HG02763 (cell line): ENCODE measurements around the gene TTLL8.

Experiments used
- ATAC-seq: cut with Tn5 transposase; IDR thresholded peaks from one replicate; pipeline ENCODE4 v1.9.1; 2021; ENCODE audit warnings: mild to moderate bottlenecking, moderate library complexity; ENCODE audit not compliant: unreplicated experiment

The TTLL8 gene

DNA sequence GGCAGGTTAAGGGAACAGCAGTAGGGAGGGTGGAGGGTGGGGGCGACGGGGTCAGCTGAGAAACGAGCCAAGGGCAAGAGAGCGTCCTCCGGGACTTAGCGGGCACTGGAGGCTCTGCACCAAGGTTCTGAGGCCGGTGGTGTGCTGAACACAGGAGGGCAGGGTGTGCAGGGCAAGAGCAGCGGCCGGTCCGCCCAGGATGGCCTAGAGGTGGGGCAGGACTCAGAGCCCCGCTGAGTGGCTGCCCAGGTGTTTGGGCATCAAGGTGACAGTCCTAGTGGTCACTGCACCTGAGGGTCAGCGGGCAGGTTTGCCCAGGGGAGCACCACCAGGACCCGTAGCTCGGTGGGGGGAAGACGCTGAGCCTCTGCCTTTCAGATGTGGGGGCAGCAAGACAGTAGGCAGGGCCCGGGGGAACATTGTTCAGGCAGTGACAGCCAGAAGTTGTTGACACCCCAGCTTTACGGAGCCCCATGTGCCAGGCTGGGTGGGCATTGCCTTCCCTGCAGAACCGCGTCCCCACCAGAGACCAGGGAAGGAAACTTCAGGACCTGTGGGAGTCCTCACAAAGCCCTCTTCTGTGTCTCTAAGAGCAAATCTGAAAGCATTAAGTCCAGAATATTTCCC lies 4.5 kb upstream of the TTLL8 start:
- no peak for ATAC-seq

DNA sequence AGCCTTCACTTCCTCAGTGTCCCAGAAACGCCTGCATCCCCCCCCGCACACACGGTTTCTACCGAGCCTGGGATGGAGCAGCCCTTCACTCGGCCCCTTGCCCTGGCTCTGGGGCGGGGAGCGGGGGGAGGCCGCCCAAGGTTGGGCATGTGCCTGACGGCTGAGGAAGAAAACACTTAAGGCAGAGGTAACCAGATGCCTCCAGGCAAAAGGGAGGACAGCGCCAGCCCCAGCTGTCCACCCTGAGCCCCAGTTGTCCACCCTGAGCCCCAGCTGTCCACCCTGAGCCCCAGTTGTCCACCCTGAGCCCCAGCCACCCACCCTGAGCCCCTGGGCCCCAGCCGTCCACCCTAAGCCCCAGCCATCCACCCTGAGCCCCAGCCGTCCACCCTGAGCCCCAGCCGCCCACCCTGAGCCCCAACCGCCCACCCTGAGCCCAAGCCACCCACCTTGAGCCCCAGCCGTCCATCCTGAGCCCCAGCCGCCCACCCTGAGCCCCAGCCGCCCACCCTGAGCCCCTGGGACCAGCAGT lies 3.8 kb upstream of the TTLL8 start:
- no peak for ATAC-seq

- no peak for ATAC-seq
Observed at GRCh38 chr22:50061141-50061823, 3.2 kb upstream of the TTLL8 start.

- ATAC-seq = no peak
Observed at GRCh38 chr22:50060441-50061140, 2.5 kb upstream of the TTLL8 start.

DNA sequence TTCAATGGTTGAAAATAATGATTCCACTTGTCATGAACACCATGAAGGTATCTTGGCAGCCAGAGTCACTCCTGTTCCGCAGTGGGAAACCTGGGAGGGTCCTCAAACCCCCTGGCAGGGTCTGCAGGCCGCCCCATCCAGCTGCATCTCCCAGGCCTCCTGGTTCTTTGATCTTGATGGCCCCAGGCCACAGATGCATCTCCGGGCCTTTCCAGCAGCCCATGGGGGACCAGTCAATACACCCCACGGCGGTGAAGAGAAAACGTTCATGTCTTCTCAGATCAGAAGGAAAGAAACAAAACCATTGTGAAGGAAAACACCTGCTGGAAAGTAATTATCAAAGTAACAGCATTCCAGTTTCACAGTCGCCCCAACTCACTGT lies 1.8 kb upstream of the TTLL8 start:
- ATAC-seq = no peak

DNA sequence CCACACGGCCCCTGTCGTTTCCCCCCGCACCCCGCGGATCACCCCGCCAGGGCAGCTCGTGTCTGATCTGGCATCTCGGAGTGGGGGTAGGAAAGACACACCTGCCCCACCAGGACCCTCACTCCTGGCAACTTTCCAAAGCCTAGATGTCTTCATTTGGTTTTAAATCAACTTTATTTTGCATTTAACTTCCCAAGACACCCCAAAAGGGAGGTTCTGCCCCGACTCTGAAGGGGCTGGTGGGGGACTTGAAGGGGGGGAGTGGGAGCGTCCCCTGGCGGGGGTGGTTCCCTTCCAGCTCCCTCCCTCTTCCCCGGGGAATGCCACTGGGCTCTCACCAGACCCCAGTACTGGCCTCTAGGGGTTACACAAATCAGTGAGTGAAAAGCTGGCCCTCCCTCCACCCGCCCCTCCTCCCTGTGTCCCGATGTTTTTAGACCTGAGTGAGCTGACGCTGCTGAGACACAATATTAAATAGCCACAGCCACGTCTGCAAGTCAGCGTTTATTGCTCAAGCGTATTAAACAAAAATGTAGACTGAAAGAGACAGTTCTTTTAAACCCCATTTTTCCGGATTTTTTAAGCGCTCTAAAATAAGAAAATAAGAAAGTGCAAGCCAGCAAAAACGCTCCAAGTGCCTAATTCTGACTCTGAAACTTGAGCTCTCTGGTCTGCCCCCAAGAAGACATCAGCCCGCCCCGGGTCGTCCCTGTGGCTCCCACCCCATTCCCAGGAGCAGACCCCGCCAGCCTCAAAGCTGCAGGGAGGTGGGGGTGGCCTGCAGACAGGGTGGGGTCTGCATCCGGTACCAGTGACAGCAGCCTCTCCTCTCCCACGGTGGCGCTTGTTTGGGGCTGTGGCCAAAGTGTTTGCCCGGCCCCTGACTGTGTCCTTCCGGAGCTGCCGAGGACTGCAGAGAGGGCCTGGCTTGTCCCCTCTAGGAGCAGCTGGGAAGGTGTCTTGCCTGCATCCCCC lies 1.1 kb upstream of the TTLL8 start:
- no peak for ATAC-seq

GRCh38 chr22:50057278-50058060 lies 629 bp downstream of the TTLL8 start:
- ATAC-seq = no peak

GRCh38 chr22:50056214-50056972 lies 1.7 kb downstream of the TTLL8 start:
- no peak for ATAC-seq

GRCh38 chr22:50053861-50054260 lies 4.2 kb downstream of the TTLL8 start:
- ATAC-seq = no peak

DNA sequence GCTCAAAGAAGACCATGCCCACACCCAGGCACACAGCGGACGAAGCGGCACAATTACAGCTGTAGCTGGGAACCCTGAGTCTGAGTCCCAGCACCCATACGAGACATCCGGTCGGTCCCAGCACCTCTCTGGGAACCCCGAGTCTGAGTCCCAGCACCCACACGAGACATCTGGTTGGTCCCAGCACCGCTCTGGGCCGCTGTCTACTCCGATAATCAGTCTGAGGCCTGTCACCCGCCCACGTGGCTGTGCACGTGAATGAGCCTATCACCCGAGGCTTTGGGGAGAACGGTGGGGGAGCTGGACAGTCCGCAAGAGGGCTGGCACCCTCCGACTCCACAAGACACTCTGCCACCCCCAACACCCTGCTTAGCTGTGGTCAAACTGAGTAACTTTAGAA lies 6.2 kb downstream of the TTLL8 start:
- ATAC-seq = no peak

GRCh38 chr22:50049299-50050195 lies 8.6 kb downstream of the TTLL8 start:
- no peak for ATAC-seq

DNA sequence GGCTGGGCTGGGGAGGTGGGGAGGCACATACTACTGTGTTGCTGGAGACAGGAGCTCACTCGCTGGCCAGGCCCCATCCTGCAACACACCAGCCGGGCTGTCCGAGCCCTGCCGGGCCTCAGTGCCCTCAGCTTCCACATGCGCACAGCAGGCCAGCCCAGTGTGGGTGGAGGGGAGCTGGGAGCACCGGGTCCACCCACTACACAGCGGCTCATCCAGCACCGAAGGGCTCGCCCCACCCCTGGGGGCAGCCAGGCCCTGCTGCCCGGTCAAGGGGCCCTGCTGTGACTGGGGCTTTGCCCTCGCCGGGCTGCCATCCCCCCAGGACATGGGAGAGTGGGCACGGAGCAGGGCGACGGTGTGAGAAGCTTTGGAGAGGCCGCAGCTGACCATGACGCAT lies 9.3 kb downstream of the TTLL8 start:
- ATAC-seq = no peak

- no peak for ATAC-seq
Observed at GRCh38 chr22:50048061-50048765, 9.9 kb downstream of the TTLL8 start.

DNA sequence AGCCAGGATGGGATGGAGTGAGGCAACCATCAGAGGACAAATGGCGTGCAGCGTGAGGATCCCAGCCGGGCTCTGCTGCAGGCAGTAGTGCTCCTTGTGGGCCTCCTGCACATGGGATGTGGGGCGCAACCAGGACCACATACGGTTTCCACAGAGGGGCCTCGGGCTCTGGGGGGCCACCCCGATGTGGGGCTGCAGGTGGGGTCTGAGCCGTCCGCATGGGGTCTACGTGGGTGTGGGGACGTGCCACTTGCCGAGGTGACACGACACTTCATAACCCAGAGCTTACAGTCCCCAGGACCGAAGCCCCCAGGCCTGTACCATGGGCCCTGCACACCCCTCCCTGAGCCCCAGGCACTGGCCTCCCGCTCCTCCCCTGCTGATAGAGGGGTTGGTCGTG lies 10.8 kb downstream of the TTLL8 start:
- no peak for ATAC-seq

- no peak for ATAC-seq
Observed at GRCh38 chr22:50046481-50047245, 11.4 kb downstream of the TTLL8 start.

DNA sequence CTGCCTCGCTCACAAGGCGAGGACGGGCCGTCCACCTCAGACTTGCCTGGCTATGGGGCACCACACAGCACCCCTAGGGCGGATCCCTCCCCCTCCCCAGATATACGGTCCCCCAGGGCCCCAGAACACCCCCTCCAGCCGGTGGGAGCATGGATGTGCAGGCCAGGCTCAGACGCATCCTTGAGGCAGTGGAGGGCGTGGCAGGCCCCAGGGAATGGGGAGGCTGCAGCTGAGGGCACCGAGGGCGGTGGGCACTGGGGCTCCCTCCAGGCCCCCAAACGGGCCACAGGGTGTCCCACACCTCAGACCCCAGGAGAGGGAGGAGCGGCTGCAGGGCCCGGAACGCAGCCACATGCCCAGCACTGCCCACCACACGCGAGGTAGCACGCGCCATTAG lies 12.1 kb downstream of the TTLL8 start:
- ATAC-seq = no peak
